ENCODE results near the gene TRAK2. TPM values are rescaled to one million over a fixed set of nuclear protein-coding genes. Genes with fewer than 3 reads are reported as not detected.

Gene TRAK2
- total RNA-seq, 3 donors from 2014 or later = 35.4 to 62.2 (median 50.1) TPM

DNA sequence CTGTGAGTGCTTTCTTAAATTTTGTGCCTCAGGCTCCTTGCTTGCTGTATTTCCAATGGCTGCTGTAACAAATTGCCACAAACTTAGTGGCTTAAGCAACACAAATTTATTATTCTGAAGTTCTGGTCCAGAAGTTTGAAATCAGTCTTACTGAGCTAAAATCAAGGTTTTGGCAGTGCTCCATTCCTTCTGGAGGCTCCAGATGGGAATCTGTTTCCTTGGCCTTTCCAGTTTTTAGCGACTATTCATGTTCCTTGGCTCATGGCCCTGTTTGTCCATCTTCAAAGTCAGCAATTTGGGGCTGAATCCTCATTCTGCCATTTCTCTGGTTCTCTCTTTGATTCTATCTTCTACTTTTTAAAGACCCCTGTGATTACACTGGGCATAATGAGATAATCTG is 32.1 kb upstream of the TRAK2 start:
- H3K27ac ChIP-seq = no peak overlapping the region
- H3K36me3 ChIP-seq = no peaks in the 10 kb centered on the region
- H3K4me1 ChIP-seq = no peaks in the 10 kb centered on the region
- no peaks in the 10 kb centered on the region for H3K9me3 ChIP-seq
- intact Hi-C loops (cut with DNase I; ENCODE audit: low total_unique reads) = no loop called here
- no peak for TF ChIP-seq POLR2A (IDR thresholded peaks at IDR 0.05)
- TF ChIP-seq, protein P1, sequence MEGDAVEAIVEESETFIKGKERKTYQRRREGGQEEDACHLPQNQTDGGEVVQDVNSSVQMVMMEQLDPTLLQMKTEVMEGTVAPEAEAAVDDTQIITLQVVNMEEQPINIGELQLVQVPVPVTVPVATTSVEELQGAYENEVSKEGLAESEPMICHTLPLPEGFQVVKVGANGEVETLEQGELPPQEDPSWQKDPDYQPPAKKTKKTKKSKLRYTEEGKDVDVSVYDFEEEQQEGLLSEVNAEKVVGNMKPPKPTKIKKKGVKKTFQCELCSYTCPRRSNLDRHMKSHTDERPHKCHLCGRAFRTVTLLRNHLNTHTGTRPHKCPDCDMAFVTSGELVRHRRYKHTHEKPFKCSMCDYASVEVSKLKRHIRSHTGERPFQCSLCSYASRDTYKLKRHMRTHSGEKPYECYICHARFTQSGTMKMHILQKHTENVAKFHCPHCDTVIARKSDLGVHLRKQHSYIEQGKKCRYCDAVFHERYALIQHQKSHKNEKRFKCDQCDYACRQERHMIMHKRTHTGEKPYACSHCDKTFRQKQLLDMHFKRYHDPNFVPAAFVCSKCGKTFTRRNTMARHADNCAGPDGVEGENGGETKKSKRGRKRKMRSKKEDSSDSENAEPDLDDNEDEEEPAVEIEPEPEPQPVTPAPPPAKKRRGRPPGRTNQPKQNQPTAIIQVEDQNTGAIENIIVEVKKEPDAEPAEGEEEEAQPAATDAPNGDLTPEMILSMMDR (IDR thresholded peaks at IDR 0.05) = no peak
- TF ChIP-seq POLR2AphosphoS5 (IDR thresholded peaks at IDR 0.05) = no peak
- DNase-seq (ENCODE audit: low spot score in 2 of 2) = no peak
- no peak overlapping the region for H3K4me3 ChIP-seq
- H3K27me3 ChIP-seq = no peaks in the 10 kb centered on the region

DNA sequence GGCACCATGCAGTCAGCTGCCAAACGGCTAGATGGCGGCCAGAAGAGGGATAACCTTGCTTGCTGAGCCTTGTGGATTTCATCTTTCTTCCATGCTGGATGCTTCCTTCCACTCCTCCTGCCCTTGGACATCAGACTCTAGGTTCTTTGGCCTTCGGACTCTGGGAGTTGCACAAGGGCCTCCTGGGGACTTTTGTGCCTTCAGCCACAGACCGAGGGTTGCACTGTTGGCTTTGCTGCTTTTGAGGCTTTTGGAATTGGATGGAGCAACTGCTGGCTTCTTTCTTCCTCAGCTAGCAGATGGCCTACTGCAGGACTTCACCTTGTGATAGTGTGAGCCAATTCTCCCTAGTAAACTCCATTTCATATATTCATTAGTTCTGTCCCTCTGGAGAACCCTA is 31.3 kb upstream of the TRAK2 start:
- Histone ChIP-seq H3K36me3 (no peaks in the 10 kb centered on the region), H3K27ac (no peak overlapping the region), H3K9me3 (no peaks in the 10 kb centered on the region), H3K4me1 (no peaks in the 10 kb centered on the region), H3K4me3 (no peak overlapping the region), H3K27me3 (no peaks in the 10 kb centered on the region)
- no peak for TF ChIP-seq POLR2A (IDR thresholded peaks at IDR 0.05)
- no peak for TF ChIP-seq POLR2AphosphoS5 (IDR thresholded peaks at IDR 0.05)
- TF ChIP-seq, protein P1 (IDR thresholded peaks at IDR 0.05) = no peak
- no peak for DNase-seq (ENCODE audit: low spot score in 2 of 2)
- intact Hi-C loops (cut with DNase I; ENCODE audit: low total_unique reads) = no loop called here

DNA sequence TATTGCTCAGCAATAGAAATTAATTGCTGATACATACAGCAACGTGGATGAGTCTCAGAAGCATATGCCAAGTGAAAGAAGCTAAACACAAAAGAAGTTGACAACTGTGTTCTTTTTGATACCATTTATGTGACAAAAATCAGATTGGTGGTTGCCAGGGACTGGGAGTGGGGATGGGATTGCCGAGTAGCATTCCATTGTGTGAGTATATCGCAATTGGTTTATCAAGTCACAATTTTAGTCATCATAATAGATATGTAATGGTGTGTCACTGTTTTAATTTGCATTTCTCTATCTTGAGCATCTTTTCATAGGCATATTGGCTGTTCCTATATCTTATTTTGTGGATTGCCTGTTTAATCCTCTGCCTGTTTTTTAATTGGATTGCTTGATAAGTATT is 21.2 kb upstream of the TRAK2 start:
- TF ChIP-seq, protein P1 (IDR thresholded peaks at IDR 0.05) = no peak
- no peak for TF ChIP-seq POLR2A (IDR thresholded peaks at IDR 0.05)
- TF ChIP-seq POLR2AphosphoS5 (IDR thresholded peaks at IDR 0.05) = no peak
- intact Hi-C loops (cut with DNase I; ENCODE audit: low total_unique reads) = no loop called here
- no peaks in the 10 kb centered on the region for H3K9me3 ChIP-seq
- H3K4me1 ChIP-seq = no peaks in the 10 kb centered on the region
- peaks cover 3% of the 10 kb centered on the region for H3K36me3 ChIP-seq
- no peak for DNase-seq (ENCODE audit: low spot score in 2 of 2)
- H3K27me3 ChIP-seq = no peaks in the 10 kb centered on the region
- no peak overlapping the region for H3K27ac ChIP-seq
- no peak overlapping the region for H3K4me3 ChIP-seq

DNA sequence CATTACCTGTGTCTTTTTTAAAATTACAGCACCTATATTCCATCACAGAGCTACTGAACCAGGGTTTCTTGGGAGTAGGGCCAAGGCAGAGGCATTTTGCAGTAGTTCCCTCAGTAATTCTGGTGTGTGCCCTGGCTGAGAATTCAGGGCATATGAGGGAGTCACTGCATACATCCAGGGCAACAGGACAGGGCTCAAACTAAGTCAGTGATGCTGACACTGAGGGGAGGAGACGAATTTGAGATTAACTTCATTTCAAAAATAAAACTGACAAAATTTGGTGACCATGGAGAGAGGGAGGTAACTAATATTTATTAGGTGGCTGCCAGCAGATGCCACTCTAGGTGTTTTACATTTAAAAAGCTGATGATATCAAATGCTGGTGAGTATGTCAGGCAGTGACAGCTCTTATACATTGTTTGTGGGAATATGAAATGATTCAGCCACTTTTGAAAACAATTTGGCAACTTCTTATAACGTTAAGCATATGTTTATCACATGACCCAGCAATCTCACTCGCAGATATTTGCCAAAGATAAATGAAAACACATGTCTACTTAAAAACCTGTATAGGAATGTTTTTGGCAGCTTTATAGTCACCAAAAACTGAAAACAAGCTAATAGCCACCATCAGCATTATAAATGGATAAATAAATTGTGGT is 20.6 kb upstream of the TRAK2 start:
- H3K9me3 ChIP-seq = no peaks in the 10 kb centered on the region
- H3K36me3 ChIP-seq = peaks cover 3% of the 10 kb centered on the region
- TF ChIP-seq POLR2A (IDR thresholded peaks at IDR 0.05) = no peak
- TF ChIP-seq, protein P1 (IDR thresholded peaks at IDR 0.05) = no peak
- TF ChIP-seq POLR2AphosphoS5 (IDR thresholded peaks at IDR 0.05) = no peak
- no peak overlapping the region for H3K4me3 ChIP-seq
- intact Hi-C loops (cut with DNase I; ENCODE audit: low total_unique reads) = no loop called here
- H3K27ac ChIP-seq = no peak overlapping the region
- H3K4me1 ChIP-seq = no peaks in the 10 kb centered on the region
- no peak for DNase-seq (ENCODE audit: low spot score in 2 of 2)
- H3K27me3 ChIP-seq = no peaks in the 10 kb centered on the region

DNA sequence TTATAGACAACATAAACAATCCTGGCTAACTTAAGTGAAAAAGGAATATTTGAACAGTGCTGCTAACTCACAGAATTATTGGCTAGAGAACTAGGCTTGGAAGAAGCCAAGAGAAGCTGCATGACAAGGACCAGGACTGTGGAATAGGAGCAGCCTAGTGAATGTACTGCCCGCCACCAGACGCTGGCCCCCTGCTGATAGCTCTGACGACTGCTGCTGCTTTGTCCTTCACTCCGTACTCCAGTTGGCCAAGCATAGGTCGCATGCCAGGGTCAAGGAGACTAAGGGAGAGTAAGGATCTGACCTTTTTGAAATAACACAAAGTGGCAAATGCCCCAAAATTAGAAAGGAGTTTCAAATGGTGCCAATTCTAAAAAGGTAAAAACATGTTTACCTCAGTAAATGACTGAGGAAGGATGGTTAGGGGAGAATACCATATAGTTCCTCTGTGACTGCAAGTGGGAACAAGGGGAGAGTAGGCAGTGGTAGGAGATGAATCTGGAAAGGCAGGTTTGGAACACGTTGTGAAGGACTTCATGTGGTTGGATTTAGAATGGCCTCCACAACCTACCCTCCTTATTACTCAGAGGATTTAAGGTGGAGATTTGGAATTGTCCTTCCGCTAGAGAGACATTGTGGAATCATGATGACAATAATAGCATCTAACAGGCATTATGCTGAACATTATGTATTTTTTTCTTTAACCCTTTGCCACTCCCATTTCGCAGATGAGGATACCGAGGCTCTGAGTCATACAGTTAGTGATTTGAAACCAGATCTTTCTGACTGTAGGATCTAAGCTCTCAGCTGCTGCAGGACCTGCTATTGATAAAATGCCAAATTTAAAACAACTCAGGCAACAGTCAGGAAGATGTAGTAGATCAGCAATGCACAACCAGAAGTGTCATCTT is 19.8 kb upstream of the TRAK2 start:
- Histone ChIP-seq H3K4me3 (no peak overlapping the region), H3K9me3 (no peaks in the 10 kb centered on the region), H3K27me3 (no peaks in the 10 kb centered on the region), H3K36me3 (peaks cover 3% of the 10 kb centered on the region), H3K4me1 (no peaks in the 10 kb centered on the region), H3K27ac (no peak overlapping the region)
- intact Hi-C loops (cut with DNase I; ENCODE audit: low total_unique reads) = no loop called here
- TF ChIP-seq POLR2AphosphoS5 (IDR thresholded peaks at IDR 0.05) (no peak), POLR2A (IDR thresholded peaks at IDR 0.05) (no peak)
- TF ChIP-seq, protein P1 (IDR thresholded peaks at IDR 0.05) = no peak
- DNase-seq (ENCODE audit: low spot score in 2 of 2) = no peak
